ENCODE data around the gene LMO3.
A peak's percentile ranks its signal among the peaks of the same experiment; 100 is the strongest.

LMO3 gene

GRCh38 chr12:16607906-16608775 lies 2.2 kb upstream of the LMO3 start:
- H3K36me3 ChIP-seq (ENCODE audit: control insufficient read depth, insufficient read depth, low read length) = no peaks in the 10 kb centered on the region
- no peak overlapping the region for H3K9ac ChIP-seq (ENCODE audit: low read length)
- H3K4me1 ChIP-seq (ENCODE audit: control insufficient read depth, insufficient read depth, low read length) = peaks cover 17% of the 10 kb centered on the region
- H3K4me3 ChIP-seq (ENCODE audit: low read length) = no peak overlapping the region
- H3K9me3 ChIP-seq (ENCODE audit: control insufficient read depth, low read length) = no peaks in the 10 kb centered on the region
- H3K27me3 ChIP-seq (ENCODE audit: control insufficient read depth, insufficient read depth, low read length) = peaks cover 50% of the 10 kb centered on the region

GRCh38 chr12:16606991-16607390 lies 1.0 kb upstream of the LMO3 start:
- no peak overlapping the region for H3K9ac ChIP-seq (ENCODE audit: low read length)
- peaks cover 17% of the 10 kb centered on the region for H3K4me1 ChIP-seq (ENCODE audit: control insufficient read depth, insufficient read depth, low read length)
- H3K4me3 ChIP-seq (ENCODE audit: low read length) = no peak overlapping the region
- no peaks in the 10 kb centered on the region for H3K9me3 ChIP-seq (ENCODE audit: control insufficient read depth, low read length)
- no peaks in the 10 kb centered on the region for H3K36me3 ChIP-seq (ENCODE audit: control insufficient read depth, insufficient read depth, low read length)
- peaks cover 50% of the 10 kb centered on the region for H3K27me3 ChIP-seq (ENCODE audit: control insufficient read depth, insufficient read depth, low read length)

DNA sequence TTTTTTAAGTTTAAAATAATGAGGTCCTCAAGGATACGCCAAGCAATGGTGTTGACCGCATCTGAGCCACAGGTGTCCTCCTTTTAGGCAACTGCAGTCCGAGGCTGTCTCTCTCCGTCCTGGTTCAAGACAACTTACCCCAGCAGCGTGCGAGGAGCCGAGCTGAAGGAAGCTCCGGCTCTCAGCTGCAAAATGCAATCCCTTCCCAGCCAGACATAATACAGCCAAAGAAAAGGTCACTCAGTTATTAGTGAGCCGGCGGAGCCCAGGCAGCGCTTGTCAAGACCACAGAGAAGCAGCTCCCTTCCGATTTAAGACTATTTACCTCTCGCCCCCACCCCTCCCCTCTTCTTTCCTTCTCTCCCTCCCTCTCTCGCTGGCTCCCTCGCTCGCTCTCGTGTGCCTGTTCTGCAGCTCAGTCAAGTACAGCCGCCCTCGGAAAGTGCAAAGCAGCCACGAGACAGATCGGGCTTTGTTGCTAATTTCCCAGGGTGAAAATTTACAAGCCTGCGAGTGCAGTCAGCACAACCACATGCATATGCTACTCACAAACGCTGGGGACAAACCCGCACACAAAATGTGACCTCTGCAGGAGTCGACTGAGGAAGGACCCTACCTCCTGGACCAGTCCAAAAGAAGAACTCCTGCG lies 363 bp upstream of the LMO3 start:
- H3K4me3 ChIP-seq (ENCODE audit: low read length) = peak overlapping the region; percentile 9
- no peaks in the 10 kb centered on the region for H3K36me3 ChIP-seq (ENCODE audit: control insufficient read depth, insufficient read depth, low read length)
- H3K4me1 ChIP-seq (ENCODE audit: control insufficient read depth, insufficient read depth, low read length) = peaks cover 17% of the 10 kb centered on the region
- H3K9me3 ChIP-seq (ENCODE audit: control insufficient read depth, low read length) = no peaks in the 10 kb centered on the region
- H3K9ac ChIP-seq (ENCODE audit: low read length) = peak overlapping the region; percentile 37
- peaks cover 50% of the 10 kb centered on the region for H3K27me3 ChIP-seq (ENCODE audit: control insufficient read depth, insufficient read depth, low read length)

DNA sequence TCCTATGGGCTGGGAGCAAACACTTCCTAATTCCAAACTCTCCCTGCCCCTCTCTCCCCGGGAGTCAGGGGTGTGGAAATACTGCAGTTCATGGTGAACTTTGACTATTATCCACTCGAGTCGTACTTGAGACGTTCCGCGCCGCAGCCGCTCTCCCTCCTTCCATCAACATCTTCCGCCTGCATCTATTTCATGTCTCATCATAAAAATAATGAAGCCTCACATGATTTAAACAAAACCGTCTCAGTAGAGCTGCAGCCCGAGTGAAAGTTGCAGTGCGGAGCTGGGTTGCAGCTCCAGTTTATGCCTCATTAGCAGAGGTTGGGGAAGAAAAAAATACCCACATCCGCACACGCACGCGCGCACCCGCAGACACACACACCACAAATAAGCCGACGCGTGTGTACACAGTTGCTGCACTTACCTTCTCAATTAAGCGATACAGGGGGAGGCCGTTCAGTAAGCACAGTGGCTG lies 283 bp downstream of the LMO3 start:
- Histone ChIP-seq H3K36me3 (ENCODE audit: control insufficient read depth, insufficient read depth, low read length) (no peaks in the 10 kb centered on the region), H3K9ac (ENCODE audit: low read length) (no peak overlapping the region), H3K27me3 (ENCODE audit: control insufficient read depth, insufficient read depth, low read length) (peaks cover 50% of the 10 kb centered on the region), H3K4me1 (ENCODE audit: control insufficient read depth, insufficient read depth, low read length) (peaks cover 17% of the 10 kb centered on the region), H3K9me3 (ENCODE audit: control insufficient read depth, low read length) (no peaks in the 10 kb centered on the region), H3K4me3 (ENCODE audit: low read length) (peak overlapping the region; percentile 9)

- no peaks in the 10 kb centered on the region for H3K9me3 ChIP-seq (ENCODE audit: control insufficient read depth, low read length)
- no peaks in the 10 kb centered on the region for H3K36me3 ChIP-seq (ENCODE audit: control insufficient read depth, insufficient read depth, low read length)
- no peak overlapping the region for H3K4me3 ChIP-seq (ENCODE audit: low read length)
- no peak overlapping the region for H3K9ac ChIP-seq (ENCODE audit: low read length)
- H3K4me1 ChIP-seq (ENCODE audit: control insufficient read depth, insufficient read depth, low read length) = peaks cover 17% of the 10 kb centered on the region
- peaks cover 47% of the 10 kb centered on the region for H3K27me3 ChIP-seq (ENCODE audit: control insufficient read depth, insufficient read depth, low read length)
Measured at GRCh38 chr12:16604596-16605252, 1.2 kb downstream of the LMO3 start.

- Histone ChIP-seq H3K9ac (ENCODE audit: low read length) (no peak overlapping the region), H3K9me3 (ENCODE audit: control insufficient read depth, low read length) (no peaks in the 10 kb centered on the region), H3K4me3 (ENCODE audit: low read length) (no peak overlapping the region), H3K27me3 (ENCODE audit: control insufficient read depth, insufficient read depth, low read length) (peaks cover 43% of the 10 kb centered on the region), H3K36me3 (ENCODE audit: control insufficient read depth, insufficient read depth, low read length) (no peaks in the 10 kb centered on the region), H3K4me1 (ENCODE audit: control insufficient read depth, insufficient read depth, low read length) (peaks cover 17% of the 10 kb centered on the region)
Measured at GRCh38 chr12:16603916-16604575, 1.9 kb downstream of the LMO3 start.

DNA sequence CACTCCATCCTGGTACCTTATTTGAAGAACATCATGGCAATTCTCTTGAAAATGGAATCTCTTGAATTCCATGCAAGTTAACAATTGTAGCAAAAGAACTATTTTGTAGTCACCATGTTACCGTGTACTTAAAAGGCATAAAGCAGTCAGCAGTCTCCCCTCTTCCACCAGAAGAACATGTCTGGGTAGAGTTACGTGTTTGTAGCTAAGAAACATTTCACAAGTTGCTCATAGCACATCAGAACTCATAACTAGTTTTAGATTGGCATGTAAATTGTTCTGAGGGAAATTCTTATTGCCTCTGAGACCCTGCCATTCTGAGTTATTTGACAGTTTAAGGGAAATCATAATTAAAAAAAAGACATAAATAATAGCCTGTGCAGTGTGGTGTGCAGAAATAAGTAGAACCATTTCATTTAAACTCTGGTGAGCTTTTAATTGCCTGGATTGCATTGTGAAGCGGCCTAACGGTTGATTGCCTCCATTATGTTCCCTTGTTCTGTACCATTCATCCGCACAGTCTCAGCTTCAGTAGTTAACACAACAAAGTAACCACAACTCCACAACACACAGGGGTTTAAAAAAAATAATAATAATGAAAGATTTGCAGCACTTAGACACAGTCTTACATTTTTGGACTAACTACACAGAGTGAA lies 2.6 kb downstream of the LMO3 start:
- Histone ChIP-seq H3K4me1 (ENCODE audit: control insufficient read depth, insufficient read depth, low read length) (peaks cover 17% of the 10 kb centered on the region), H3K9ac (ENCODE audit: low read length) (no peak overlapping the region), H3K27me3 (ENCODE audit: control insufficient read depth, insufficient read depth, low read length) (peaks cover 36% of the 10 kb centered on the region), H3K9me3 (ENCODE audit: control insufficient read depth, low read length) (no peaks in the 10 kb centered on the region), H3K4me3 (ENCODE audit: low read length) (no peak overlapping the region), H3K36me3 (ENCODE audit: control insufficient read depth, insufficient read depth, low read length) (no peaks in the 10 kb centered on the region)

DNA sequence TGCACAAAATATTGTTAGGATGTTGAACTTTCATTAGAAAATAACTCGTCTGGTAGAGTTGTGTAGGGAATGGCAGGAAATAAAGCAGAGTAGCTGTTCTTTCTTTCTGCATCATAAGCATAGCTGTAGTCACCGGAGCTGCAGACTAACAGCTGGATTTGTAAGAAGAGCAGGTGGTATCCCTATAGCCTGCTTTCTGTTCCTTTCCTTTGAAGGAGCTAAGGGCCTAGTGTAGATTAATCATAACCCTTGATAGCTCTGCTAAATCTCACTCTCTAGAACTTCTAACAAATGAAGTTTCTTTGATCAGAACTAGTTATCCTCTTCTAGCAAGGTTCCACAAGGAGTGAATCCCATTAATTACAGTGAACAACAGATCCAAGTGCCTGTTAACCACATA lies 3.5 kb downstream of the LMO3 start:
- Histone ChIP-seq H3K36me3 (ENCODE audit: control insufficient read depth, insufficient read depth, low read length) (no peaks in the 10 kb centered on the region), H3K27me3 (ENCODE audit: control insufficient read depth, insufficient read depth, low read length) (peaks cover 26% of the 10 kb centered on the region), H3K4me1 (ENCODE audit: control insufficient read depth, insufficient read depth, low read length) (peaks cover 17% of the 10 kb centered on the region), H3K9me3 (ENCODE audit: control insufficient read depth, low read length) (no peaks in the 10 kb centered on the region), H3K4me3 (ENCODE audit: low read length) (no peak overlapping the region), H3K9ac (ENCODE audit: low read length) (no peak overlapping the region)

GRCh38 chr12:16600525-16600924 lies 5.4 kb downstream of the LMO3 start:
- H3K27me3 ChIP-seq (ENCODE audit: control insufficient read depth, insufficient read depth, low read length) = peaks cover 9% of the 10 kb centered on the region
- H3K36me3 ChIP-seq (ENCODE audit: control insufficient read depth, insufficient read depth, low read length) = no peaks in the 10 kb centered on the region
- no peak overlapping the region for H3K9ac ChIP-seq (ENCODE audit: low read length)
- no peaks in the 10 kb centered on the region for H3K9me3 ChIP-seq (ENCODE audit: control insufficient read depth, low read length)
- peaks cover 2% of the 10 kb centered on the region for H3K4me1 ChIP-seq (ENCODE audit: control insufficient read depth, insufficient read depth, low read length)
- H3K4me3 ChIP-seq (ENCODE audit: low read length) = no peak overlapping the region

DNA sequence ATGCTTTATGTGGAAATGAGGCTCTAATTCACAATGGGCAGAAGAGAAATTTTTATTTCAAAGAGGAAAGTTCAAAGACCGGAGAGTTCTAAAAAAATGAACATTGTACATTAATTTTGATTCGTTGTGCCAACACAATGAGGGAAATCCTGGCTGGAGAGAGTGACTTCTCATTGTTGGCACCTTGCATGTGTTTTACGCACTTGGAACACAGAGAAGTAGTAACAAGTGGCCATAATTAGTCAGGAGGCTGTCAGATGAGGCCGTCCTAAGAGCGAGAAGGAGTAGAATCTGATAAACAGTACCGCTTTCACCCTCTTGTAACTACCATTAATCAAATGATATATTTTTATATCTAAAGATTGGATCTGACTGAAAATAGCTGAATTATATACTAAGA lies 6.9 kb downstream of the LMO3 start:
- H3K36me3 ChIP-seq (ENCODE audit: control insufficient read depth, insufficient read depth, low read length) = no peaks in the 10 kb centered on the region
- no peak overlapping the region for H3K9ac ChIP-seq (ENCODE audit: low read length)
- H3K4me3 ChIP-seq (ENCODE audit: low read length) = no peak overlapping the region
- H3K4me1 ChIP-seq (ENCODE audit: control insufficient read depth, insufficient read depth, low read length) = no peaks in the 10 kb centered on the region
- no peaks in the 10 kb centered on the region for H3K9me3 ChIP-seq (ENCODE audit: control insufficient read depth, low read length)
- H3K27me3 ChIP-seq (ENCODE audit: control insufficient read depth, insufficient read depth, low read length) = no peaks in the 10 kb centered on the region

DNA sequence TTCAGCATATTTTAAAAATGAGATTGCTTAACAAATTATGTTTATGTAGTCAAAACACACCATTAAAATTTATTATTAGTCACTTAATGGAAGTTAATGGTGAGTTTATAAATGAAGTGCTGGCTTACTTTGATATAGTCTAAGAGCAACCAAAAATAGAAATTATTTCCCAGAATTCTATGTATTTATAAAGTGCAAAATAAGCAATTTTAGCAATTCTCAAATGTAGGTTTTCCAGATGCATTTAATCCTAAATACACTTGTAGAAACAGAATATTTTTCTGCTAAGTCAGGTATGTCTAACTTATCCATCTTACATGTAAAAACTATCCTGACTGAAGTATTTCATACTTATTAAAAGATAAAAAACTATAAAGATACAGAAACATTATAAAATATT lies 11.2 kb downstream of the LMO3 start:
- H3K9ac ChIP-seq (ENCODE audit: low read length) = no peak overlapping the region
- no peak overlapping the region for H3K4me3 ChIP-seq (ENCODE audit: low read length)
- no peaks in the 10 kb centered on the region for H3K36me3 ChIP-seq (ENCODE audit: control insufficient read depth, insufficient read depth, low read length)
- no peaks in the 10 kb centered on the region for H3K9me3 ChIP-seq (ENCODE audit: control insufficient read depth, low read length)
- no peaks in the 10 kb centered on the region for H3K27me3 ChIP-seq (ENCODE audit: control insufficient read depth, insufficient read depth, low read length)
- no peaks in the 10 kb centered on the region for H3K4me1 ChIP-seq (ENCODE audit: control insufficient read depth, insufficient read depth, low read length)

Data from mucosa of stomach (tissue), 1 donor.